ENCODE measurements around the gene DESI1. TPM values are rescaled to one million over a fixed set of nuclear protein-coding genes. Genes with fewer than 3 reads are reported as not detected.

DESI1 gene
- polyA plus RNA-seq, 2 of the 4 experiments (the other 2 are of a cell fraction), result 13.9 to 19.4 TPM

- no peaks in the 10 kb centered on the region for H3K9me3 ChIP-seq
- WGBS (ENCODE audit: missing lambda C conversion rate), result 83% methylated on average over 2 of the region's 2 CpGs
Observed at GRCh38 chr22:41661713-41662112, 40.9 kb upstream of the DESI1 start.

DNA sequence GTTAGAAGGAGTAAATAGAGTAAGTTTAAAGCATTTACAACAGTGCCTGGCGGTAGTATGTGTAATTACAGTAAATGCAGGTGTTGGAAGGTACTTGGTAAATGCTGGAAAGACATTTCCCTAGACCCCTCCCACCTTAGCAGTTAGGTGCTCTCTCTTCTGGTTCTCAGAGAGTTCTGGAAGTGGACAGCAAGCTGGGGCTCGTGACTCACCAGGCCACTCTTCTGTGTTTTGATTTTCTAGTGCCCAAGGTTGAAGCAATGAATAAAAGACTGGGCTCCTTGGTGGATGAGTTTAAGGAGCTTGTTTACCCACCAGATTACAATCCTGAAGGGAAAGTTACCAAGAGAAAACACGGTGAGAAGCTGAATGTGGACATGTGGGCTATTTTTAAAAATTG, 40.2 kb upstream of the DESI1 start:
- Histone ChIP-seq H3K27ac (no peak overlapping the region), H3K9me3 (no peaks in the 10 kb centered on the region), H3K4me2 (no peak overlapping the region), H3K4me1 (0 out of 3 replicates have a peak, but pooled peaks cover under 1% of the 10 kb centered on the region), H3K4me3 (no peak overlapping the region)
- no peak for ATAC-seq
- DNase-seq (ENCODE audit: low read depth in 1 of 2, low spot score in 1 of 2), result no peak
- 73% methylated on average over 3 of the region's 3 CpGs for WGBS (ENCODE audit: missing lambda C conversion rate)
- ChIA-PET POLR2A (no interaction called here), CTCF (interaction anchor here (1.0 to 2.1 kb wide), 4 partner anchors 36 to 280 kb away, joined by 3 to 13 read pairs (median 4); partner anchors contain the start of genes DESI1 and XRCC6)
- no peak for FAIRE-seq
- TF ChIP-seq KDM5A (IDR thresholded peaks at IDR 0.05) (no peak), HMGXB4 (CRISPR knock-in tag; IDR thresholded peaks at IDR 0.05; ENCODE audit: borderline replicate concordance) (no peak), NR3C1 (IDR thresholded peaks at IDR 0.05) (no peak), MAFK (IDR thresholded peaks at IDR 0.05; ENCODE audit: partially characterized antibody) (no peak), ZNF302 (CRISPR knock-in tag; IDR thresholded peaks at IDR 0.05) (no peak), FOSL2 (IDR thresholded peaks at IDR 0.05) (no peak), FOSL2 (CRISPR knock-in tag; IDR thresholded peaks at IDR 0.05) (no peak), KDM1A (IDR thresholded peaks at IDR 0.05; ENCODE audit: low read depth) (no peak)
- TF ChIP-seq, protein P1, sequence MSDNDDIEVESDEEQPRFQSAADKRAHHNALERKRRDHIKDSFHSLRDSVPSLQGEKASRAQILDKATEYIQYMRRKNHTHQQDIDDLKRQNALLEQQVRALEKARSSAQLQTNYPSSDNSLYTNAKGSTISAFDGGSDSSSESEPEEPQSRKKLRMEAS (IDR thresholded peaks at IDR 0.05), result no peak

More at GRCh38 chr22:41661713-41662112, 40.9 kb upstream of the DESI1 start:
- H3K4me3 ChIP-seq, result no peak overlapping the region
- ChIA-PET POLR2A (no interaction called here), CTCF (interaction anchor here (2.1 kb wide), 1 partner anchor 36 kb away, joined by 13 read pairs; no protein-coding TSS in a partner anchor)
- no peak overlapping the region for H3K27ac ChIP-seq
- FAIRE-seq (no peak), ATAC-seq (no peak), DNase-seq (ENCODE audit: low read depth in 1 of 2, low spot score in 1 of 2) (no peak)
- 0 out of 3 replicates have a peak, but pooled peaks cover 4% of the 10 kb centered on the region for H3K4me1 ChIP-seq
- H3K4me2 ChIP-seq, result no peak overlapping the region
- no peak for TF ChIP-seq CTCF (IDR thresholded peaks at IDR 0.05)
- no peak for TF ChIP-seq CBX8 (IDR thresholded peaks at IDR 0.05)

- ATAC-seq, result no peak
- Histone ChIP-seq H3K4me1 (no peaks in the 10 kb centered on the region), H3K9me3 (no peaks in the 10 kb centered on the region), H3K27ac (no peak overlapping the region), H3K4me2 (no peak overlapping the region), H3K4me3 (no peak overlapping the region)
- POLR2A ChIA-PET, result no interaction called here
- FAIRE-seq, result no peak
- CTCF ChIA-PET, result interaction anchor here (0.6 to 2.1 kb wide), 9 partner anchors 9 to 281 kb away, joined by 3 to 13 read pairs (median 3); partner anchors contain the start of genes DESI1, SNU13 and XRCC6
- no peak for TF ChIP-seq NPAS2 (CRISPR knock-in tag; IDR thresholded peaks at IDR 0.05; ENCODE audit: borderline replicate concordance)
- WGBS (ENCODE audit: missing lambda C conversion rate), result 92% methylated on average over 3 of the region's 3 CpGs
- no peak for DNase-seq (ENCODE audit: low read depth in 1 of 2, low spot score in 1 of 2)
Observed at GRCh38 chr22:41660416-41660815, 39.6 kb upstream of the DESI1 start.

- 92% methylated on average over 1 of the region's 1 CpG for WGBS (ENCODE audit: missing lambda C conversion rate)
Observed at GRCh38 chr22:41659941-41660340, 39.1 kb upstream of the DESI1 start.

More at GRCh38 chr22:41659941-41660340, 39.1 kb upstream of the DESI1 start:
- Histone ChIP-seq H3K4me1 (no peaks in the 10 kb centered on the region), H3K4me3 (no peak overlapping the region), H3K9me3 (no peaks in the 10 kb centered on the region), H3K27ac (no peak overlapping the region), H3K4me2 (no peak overlapping the region)
- no peak for DNase-seq (ENCODE audit: low read depth in 1 of 2, low spot score in 1 of 2)
- FAIRE-seq, result no peak
- CTCF ChIA-PET, result interaction anchor here (0.6 to 2.1 kb wide), 8 partner anchors 9 to 281 kb away, joined by 3 to 13 read pairs (median 4); partner anchors contain the start of genes DESI1, SNU13 and XRCC6
- POLR2A ChIA-PET, result no interaction called here
- ATAC-seq, result no peak
- TF ChIP-seq KDM5A (IDR thresholded peaks at IDR 0.05), result no peak
- no peak for TF ChIP-seq RARB (CRISPR knock-in tag; IDR thresholded peaks at IDR 0.05)
- no peak for TF ChIP-seq TP53 (CRISPR knock-in tag; IDR thresholded peaks at IDR 0.05)
- no peak for TF ChIP-seq TFCP2L1 (CRISPR knock-in tag; IDR thresholded peaks at IDR 0.05)
- TF ChIP-seq FOSL2 (IDR thresholded peaks at IDR 0.05), result no peak
- no peak for TF ChIP-seq FOSL2 (CRISPR knock-in tag; IDR thresholded peaks at IDR 0.05)
- no peak for TF ChIP-seq ELK1 (IDR thresholded peaks at IDR 0.05; ENCODE audit: low read depth, low read length)
- TF ChIP-seq CBX8 (IDR thresholded peaks at IDR 0.05), result no peak
- TF ChIP-seq HOXA7 (CRISPR knock-in tag; IDR thresholded peaks at IDR 0.05), result no peak
- no peak for TF ChIP-seq CEBPB (IDR thresholded peaks at IDR 0.05)
- TF ChIP-seq RFX5 (IDR thresholded peaks at IDR 0.05), result no peak
- no peak for TF ChIP-seq MYC (IDR thresholded peaks at IDR 0.05; ENCODE audit: borderline replicate concordance, low read length)
- TF ChIP-seq NPAS2 (CRISPR knock-in tag; IDR thresholded peaks at IDR 0.05; ENCODE audit: borderline replicate concordance), result no peak

Measured in A549 (cell line).